ENCODE data around the gene PLA2G4B.

The PLA2G4B gene

GRCh38 chr15:41851755-41852370, 13.2 kb downstream of the PLA2G4B start:
- DNase-seq = no peak

DNA sequence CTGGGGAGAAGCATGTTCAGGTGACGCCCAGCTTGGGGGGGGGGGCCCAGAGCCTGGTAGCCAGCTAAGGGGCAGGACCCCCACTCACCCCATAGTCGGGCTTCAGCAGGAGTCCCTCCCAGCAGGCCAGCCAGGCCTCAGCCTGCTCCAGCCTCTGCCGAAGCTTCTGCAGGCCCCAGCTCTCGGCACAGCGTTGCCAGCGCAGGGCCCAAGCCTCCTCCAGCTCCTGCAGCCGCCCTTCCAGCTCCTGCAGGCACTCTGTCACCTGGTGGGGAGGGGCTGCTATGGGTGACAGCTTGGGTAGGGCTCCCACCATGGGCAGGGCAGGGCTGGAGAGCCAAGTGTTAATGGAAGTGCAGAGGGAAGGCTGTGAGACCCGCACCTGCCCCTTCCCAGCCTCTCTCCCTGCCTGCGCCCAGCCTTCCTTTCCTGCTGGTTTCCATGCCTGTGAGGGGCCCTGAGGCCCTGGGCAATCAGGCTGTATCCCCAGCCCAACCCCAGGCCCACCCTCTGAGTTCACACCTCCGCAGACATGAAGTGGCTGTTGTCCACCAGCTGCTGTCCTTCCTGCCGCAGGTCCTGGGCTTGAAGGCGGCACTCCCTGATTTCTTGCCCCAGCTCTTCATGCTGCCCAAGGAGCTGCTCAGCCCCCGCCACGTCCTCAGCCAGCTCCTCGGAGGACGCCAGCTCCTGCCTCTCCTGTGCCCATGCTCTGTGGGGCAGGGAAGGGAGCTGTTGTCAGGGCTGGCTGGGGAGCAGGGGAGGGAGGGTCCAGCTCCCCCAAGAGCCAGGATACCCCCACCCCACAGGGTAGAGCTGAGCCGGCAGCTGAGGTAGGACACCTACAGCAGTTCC, 14.3 kb downstream of the PLA2G4B start:
- no peak for DNase-seq

DNA sequence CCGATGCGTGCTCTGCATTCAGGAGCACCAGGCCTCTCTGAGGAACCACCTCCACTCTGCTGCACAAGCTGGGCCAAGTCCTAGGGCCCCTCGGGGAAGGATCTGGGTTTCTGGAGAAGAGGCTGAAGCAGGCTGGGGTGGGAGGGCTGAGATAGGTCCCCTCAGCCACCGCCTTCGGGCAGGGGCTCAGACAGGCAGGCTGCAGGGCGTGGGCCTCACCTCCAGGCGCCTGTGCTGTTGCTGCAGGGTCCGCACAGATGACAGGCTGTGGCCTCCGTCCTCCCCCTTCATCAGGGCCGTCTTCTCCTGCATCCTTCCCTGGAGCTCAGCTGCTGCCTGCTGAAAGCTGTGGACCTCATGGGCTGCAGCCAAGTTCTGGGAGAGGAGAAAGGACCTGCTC, 15.2 kb downstream of the PLA2G4B start:
- no peak for DNase-seq

DNA sequence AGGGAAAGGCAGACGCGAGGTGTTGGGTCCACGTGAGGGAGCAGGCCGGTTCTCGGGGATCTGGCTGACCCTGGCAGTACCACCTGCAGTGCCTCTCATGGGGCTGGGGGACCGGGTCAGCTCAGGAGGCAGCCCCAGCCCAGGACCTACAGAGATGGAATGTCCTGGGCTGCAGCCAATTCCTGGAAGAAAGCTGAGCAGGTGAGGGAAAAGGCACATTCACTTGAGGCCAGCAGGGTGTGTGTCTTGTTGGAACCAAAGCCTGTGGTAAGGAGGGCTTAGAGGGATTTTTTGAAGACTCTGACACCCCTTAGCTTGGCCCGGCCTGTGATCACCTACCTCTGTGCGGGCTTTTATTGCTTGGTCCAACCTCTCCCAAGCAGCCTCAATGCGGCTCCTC, 15.8 kb downstream of the PLA2G4B start:
- DNase-seq = no peak

- DNase-seq = no peak
Observed at GRCh38 chr15:41855261-41855961, 16.8 kb downstream of the PLA2G4B start.

- no peak for DNase-seq
Observed at GRCh38 chr15:41856262-41856661, 17.6 kb downstream of the PLA2G4B start.

- DNase-seq = no peak
Observed at GRCh38 chr15:41856716-41857115, 18.1 kb downstream of the PLA2G4B start.

GRCh38 chr15:41857316-41857715, 18.7 kb downstream of the PLA2G4B start:
- DNase-seq = no peak

- DNase-seq = no peak
Observed at GRCh38 chr15:41858756-41859155, 20.1 kb downstream of the PLA2G4B start.

DNA sequence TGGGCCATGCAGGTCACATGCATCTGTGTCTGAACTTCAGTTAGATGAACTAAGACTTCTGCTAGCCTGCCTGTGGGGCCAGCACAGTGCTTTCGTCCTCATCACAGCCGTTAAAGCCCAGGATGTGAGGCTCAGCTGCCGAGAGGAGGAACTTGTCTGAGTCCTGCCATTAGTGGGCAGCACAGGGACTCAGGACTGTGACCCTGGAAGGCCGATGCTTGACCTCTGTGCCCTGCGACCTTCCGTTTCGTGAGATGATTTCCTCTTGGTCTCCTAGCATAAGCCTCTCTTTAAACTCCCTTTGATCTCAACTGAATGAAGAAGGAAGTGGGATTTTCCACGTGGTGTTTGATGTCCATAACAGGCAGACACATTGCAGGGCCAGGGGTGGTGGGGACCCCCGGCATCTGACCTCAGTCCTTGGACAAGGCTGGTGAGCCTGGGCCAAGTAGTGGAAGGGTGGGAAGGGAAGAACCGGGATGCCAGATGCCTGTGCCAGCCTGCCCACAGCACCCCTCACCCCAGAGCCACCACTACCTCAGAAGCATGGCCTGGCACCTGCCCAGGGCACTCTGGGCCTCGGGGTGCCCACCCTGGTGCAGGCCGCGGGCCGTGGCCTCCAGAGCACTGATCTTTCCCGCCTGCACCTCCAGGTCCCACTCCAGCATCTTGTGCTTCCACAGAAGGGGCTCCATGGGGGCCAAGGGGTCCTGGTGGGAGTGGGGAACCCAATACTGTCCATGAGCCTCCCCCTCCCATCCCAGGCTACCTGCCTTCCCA, 21.6 kb downstream of the PLA2G4B start:
- no peak for DNase-seq

DNA sequence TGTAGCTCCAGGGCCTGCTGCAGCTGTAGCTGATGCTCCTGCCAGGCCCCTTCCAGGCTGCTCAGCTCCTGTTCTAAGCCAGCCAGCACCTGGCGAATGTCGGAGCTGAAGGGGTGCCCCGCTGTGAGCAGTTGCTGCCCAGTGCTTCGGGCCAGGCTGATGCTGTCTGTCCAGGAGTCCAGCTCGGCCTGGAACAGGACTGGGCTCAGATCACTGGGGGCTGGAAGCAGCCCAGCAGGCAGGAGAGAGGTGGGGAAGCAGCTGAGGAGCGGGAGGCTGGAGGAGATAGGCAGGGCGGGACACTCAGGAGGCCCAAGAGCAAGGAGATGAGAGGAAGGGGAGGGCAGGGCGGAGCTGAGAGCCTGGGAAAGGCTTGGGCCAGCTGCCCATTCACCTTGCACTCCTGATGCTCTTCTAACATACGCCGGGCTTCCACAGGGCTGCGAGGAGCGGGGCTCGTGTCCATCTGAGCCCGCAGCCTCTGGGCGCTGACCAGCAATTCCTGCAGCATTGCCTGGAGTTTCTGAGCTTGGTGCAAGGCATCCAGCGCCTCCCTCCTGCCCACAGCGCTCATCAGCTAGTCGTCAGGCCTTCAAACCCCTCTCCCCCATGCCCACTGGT, 23.2 kb downstream of the PLA2G4B start:
- no peak for DNase-seq

GRCh38 chr15:41862515-41863116, 24.0 kb downstream of the PLA2G4B start:
- DNase-seq = no peak

DNA sequence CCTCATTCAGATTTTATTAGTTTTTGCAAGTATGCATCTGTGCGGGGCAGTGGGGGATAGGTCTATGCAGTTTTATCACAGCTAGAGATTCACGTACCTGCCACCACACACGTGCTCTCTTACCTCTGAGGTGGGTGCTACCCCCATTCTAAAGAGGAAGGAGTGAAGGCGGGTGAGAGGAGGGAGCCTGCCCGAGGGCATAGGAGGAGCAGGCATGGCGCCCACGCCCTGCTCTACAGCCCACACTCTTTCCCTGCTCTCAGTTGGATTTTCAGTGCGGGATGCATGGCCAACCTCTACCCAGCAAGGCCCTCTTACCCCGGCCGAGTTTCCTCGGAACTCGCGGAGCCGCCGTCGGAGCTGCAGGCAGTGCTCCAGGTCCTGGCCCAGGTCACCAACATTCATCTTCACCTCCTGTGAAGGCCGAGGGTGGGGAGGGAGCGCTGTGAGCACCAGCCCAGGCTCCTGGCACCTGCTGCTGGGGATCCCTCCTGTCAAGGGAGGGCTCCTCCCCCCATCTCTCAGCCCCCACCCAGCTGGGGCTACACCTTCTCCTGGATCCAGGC, 26.9 kb downstream of the PLA2G4B start:
- DNase-seq = no peak

DNA sequence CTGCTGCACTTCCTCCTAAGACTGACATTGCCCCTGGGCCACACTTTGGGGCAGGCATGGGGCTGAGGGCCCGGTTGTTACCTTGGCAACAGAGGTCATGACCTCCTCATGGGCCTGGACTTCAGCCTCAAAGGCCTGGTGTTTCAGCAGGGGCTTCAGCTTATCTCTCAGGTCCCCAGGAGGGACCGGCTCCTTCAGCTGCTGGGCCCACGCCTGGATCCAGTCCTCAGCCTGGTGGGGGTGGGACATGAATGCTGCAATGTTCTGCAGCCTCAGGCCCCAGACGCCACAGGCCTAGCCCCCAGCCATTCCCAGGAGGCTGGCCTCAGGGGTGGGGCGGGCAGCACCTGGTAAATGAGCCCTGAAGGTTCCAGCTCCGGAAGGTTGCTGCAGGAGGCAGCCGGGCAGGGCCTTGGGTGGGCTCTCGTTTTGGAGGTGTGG, 27.6 kb downstream of the PLA2G4B start:
- DNase-seq = no peak

DNA sequence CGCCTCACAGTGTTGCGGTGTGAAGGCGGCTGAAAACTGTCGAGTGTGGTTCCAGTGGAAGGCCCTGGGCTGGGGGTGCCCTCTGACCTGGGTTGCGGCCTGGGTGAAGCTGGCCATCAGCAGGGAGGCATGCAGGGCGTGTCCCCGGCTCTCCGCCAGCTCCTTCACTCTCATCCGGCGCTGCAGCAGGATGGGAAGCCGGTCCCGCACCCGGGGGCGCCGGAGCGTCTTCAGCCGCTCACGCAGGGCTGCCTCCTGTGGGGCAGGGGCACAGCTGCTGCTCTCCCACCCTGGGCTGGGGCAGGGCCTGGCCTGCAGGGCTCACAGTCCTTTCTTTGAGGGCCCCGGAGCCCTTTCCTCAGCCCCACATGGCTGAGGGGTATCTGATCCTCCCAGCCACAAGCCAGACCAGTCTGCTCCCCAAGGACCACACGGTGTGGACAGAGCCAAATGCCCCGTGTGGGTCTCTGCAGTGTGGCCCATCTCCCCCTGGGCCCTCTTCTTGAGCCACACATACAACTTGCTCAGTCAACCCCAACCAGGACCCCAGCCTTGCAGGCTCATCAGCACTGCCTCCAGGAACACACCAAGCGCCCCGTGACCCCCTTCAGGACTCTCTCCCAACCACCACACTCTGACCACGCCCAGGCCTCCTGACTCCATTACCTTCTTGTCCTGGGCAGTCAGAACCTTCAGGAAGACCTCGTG, 28.4 kb downstream of the PLA2G4B start:
- no peak for DNase-seq

DNA sequence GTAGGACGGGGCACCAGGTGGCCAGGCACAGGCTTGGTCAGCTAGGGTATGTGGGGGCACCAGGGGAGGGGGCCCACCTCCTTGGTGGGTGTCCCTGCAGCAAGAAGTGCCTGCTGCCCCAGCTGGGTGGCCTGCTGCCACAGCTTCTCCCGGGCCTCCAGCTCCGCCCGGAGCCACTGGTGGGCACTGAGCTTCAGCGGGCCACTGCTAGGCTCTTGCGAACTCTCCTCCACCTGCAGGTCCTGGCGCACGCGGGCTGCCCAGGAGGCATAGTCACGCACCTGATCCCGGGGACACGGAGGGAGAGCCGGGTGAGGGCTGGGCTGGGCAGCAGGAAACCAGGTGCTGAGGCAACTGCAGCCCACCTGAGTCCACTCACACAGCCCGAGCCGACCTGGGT, 29.7 kb downstream of the PLA2G4B start:
- DNase-seq = no peak

DNA sequence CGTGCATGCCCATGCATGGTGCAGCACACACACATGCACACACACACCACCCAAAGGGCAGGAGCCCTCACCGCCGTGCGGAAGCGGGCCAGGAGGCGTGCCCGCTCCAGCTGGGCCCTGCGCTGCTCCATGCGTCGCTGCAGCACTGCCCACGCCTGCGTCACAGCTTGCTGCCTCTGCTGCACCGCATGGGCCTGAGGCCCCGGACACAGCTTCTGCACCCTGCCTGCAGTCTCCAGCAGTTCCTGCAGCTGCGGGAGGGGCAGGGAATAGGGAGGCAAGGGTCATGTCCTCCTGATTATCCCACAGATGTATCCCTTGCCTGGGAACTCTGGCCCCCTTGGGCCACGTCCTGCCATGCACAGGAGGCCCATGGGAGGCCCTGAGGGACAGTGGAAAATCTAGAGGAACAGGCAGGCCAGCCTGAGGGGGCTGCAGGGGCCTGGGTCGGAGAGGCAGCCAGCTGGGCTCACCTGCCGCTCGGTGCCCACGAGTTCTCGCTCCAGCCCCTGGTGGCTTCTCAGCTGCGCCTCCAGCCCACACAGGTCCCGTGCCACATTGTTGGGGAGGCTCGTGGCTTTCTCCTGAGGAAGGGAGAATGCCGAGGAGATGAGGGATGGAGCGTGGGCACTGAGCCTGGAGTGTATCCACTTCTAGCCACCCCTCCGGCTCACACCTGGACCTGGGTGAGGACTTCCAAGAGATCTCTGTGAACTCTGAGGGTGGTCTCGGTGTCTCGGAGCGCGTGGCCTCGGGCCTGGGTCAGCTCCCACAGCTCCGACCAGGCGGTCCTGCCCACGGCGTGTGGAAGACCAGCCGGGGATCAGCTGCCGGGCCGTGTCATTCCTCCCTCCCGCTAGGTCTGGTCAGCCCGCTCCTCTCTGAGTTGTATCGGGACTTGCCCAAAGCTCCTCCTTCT, 31.4 kb downstream of the PLA2G4B start:
- no peak for DNase-seq

- DNase-seq = no peak
Observed at GRCh38 chr15:41870689-41871081, 32.0 kb downstream of the PLA2G4B start.

- DNase-seq = no peak
Observed at GRCh38 chr15:41871175-41871905, 32.7 kb downstream of the PLA2G4B start.
